ENCODE results near the gene RRM2.
A peak's percentile ranks its signal among the peaks of the same experiment; 100 is the strongest.

RRM2 gene

GRCh38 chr2:10122500-10123280 is at the start of gene RRM2:
RRM2 (plus strand) TSS chr2:10122739; CDS start chr2:10122799, 60 bp downstream.
- DNase-seq (ENCODE audit: low read depth in 2 of 2, low spot score in 1 of 2), result peak; percentile 64 to 81

- no peak for DNase-seq (ENCODE audit: low read depth in 2 of 2, low spot score in 1 of 2)
Measured at GRCh38 chr2:10073706-10074105, 48.8 kb upstream of the RRM2 start.

GRCh38 chr2:10075101-10075500 is 47.4 kb upstream of the RRM2 start:
- no peak for DNase-seq (ENCODE audit: low read depth in 2 of 2, low spot score in 1 of 2)

GRCh38 chr2:10075571-10076209 is 46.8 kb upstream of the RRM2 start:
- DNase-seq (ENCODE audit: low read depth in 2 of 2, low spot score in 1 of 2), result no peak

- DNase-seq (ENCODE audit: low read depth in 2 of 2, low spot score in 1 of 2), result no peak
Measured at GRCh38 chr2:10076511-10076910, 46.0 kb upstream of the RRM2 start.

GRCh38 chr2:10076988-10077527 is 45.5 kb upstream of the RRM2 start:
- DNase-seq (ENCODE audit: low read depth in 2 of 2, low spot score in 1 of 2), result no peak

- no peak for DNase-seq (ENCODE audit: low read depth in 2 of 2, low spot score in 1 of 2)
Measured at GRCh38 chr2:10078001-10078400, 44.5 kb upstream of the RRM2 start.

GRCh38 chr2:10078704-10079265 is 43.8 kb upstream of the RRM2 start:
- no peak for DNase-seq (ENCODE audit: low read depth in 2 of 2, low spot score in 1 of 2)

- no peak for DNase-seq (ENCODE audit: low read depth in 2 of 2, low spot score in 1 of 2)
Measured at GRCh38 chr2:10079266-10079869, 43.2 kb upstream of the RRM2 start.

- no peak for DNase-seq (ENCODE audit: low read depth in 2 of 2, low spot score in 1 of 2)
Measured at GRCh38 chr2:10079870-10080535, 42.5 kb upstream of the RRM2 start, which contains the start of gene CYS1. CYS1 (minus strand) TSS chr2:10080411; CDS start chr2:10080223, 188 bp downstream.

- DNase-seq (ENCODE audit: low read depth in 2 of 2, low spot score in 1 of 2), result no peak
Measured at GRCh38 chr2:10080536-10081304, 41.8 kb upstream of the RRM2 start.

GRCh38 chr2:10083046-10083445 is 39.5 kb upstream of the RRM2 start:
- no peak for DNase-seq (ENCODE audit: low read depth in 2 of 2, low spot score in 1 of 2)

GRCh38 chr2:10083692-10084211 is 38.8 kb upstream of the RRM2 start:
- DNase-seq (ENCODE audit: low read depth in 2 of 2, low spot score in 1 of 2), result no peak

- DNase-seq (ENCODE audit: low read depth in 2 of 2, low spot score in 1 of 2), result no peak
Measured at GRCh38 chr2:10084223-10084865, 38.2 kb upstream of the RRM2 start.

- no peak for DNase-seq (ENCODE audit: low read depth in 2 of 2, low spot score in 1 of 2)
Measured at GRCh38 chr2:10085043-10085667, 37.4 kb upstream of the RRM2 start.

GRCh38 chr2:10085668-10086059 is 36.9 kb upstream of the RRM2 start:
- DNase-seq (ENCODE audit: low read depth in 2 of 2, low spot score in 1 of 2), result no peak

- DNase-seq (ENCODE audit: low read depth in 2 of 2, low spot score in 1 of 2), result no peak
Measured at GRCh38 chr2:10086950-10087349, 35.6 kb upstream of the RRM2 start.

- DNase-seq (ENCODE audit: low read depth in 2 of 2, low spot score in 1 of 2), result no peak
Measured at GRCh38 chr2:10087360-10087759, 35.2 kb upstream of the RRM2 start.

- no peak for DNase-seq (ENCODE audit: low read depth in 2 of 2, low spot score in 1 of 2)
Measured at GRCh38 chr2:10089565-10090190, 32.9 kb upstream of the RRM2 start.
